ENCODE results near the gene MICAL3.

The MICAL3 gene

GRCh38 chr22:17780741-17781318, 243.5 kb downstream of the MICAL3 start:
- Histone ChIP-seq H3K36me3 (ENCODE audit: insufficient read depth, low read length) (no peaks in the 10 kb centered on the region), H3K9ac (ENCODE audit: low read depth, low read length) (no peak overlapping the region), H3K4me1 (ENCODE audit: insufficient read depth, low read length) (no peaks in the 10 kb centered on the region; the same call in 1 of the 2 replicates), H3K9me3 (ENCODE audit: control insufficient read depth, insufficient read depth, low read length) (no peaks in the 10 kb centered on the region)

- H3K4me1 ChIP-seq (ENCODE audit: insufficient read depth, low read length), result no peaks in the 10 kb centered on the region; the same call in 1 of the 2 replicates
- no peak overlapping the region for H3K9ac ChIP-seq (ENCODE audit: low read depth, low read length)
- no peaks in the 10 kb centered on the region for H3K36me3 ChIP-seq (ENCODE audit: insufficient read depth, low read length)
- H3K9me3 ChIP-seq (ENCODE audit: control insufficient read depth, insufficient read depth, low read length), result no peaks in the 10 kb centered on the region
These were observed 244.1 kb downstream of the MICAL3 start for GRCh38 chr22:17780116-17780740.

- H3K9ac ChIP-seq (ENCODE audit: low read depth, low read length), result no peak overlapping the region
- H3K36me3 ChIP-seq (ENCODE audit: insufficient read depth, low read length), result no peaks in the 10 kb centered on the region
- H3K9me3 ChIP-seq (ENCODE audit: control insufficient read depth, insufficient read depth, low read length), result no peaks in the 10 kb centered on the region
- no peaks in the 10 kb centered on the region; the same call in 1 of the 2 replicates for H3K4me1 ChIP-seq (ENCODE audit: insufficient read depth, low read length)
These were observed 244.9 kb downstream of the MICAL3 start for GRCh38 chr22:17779286-17780115.

- Histone ChIP-seq H3K9ac (ENCODE audit: low read depth, low read length) (no peak overlapping the region), H3K36me3 (ENCODE audit: insufficient read depth, low read length) (no peaks in the 10 kb centered on the region), H3K9me3 (ENCODE audit: control insufficient read depth, insufficient read depth, low read length) (no peaks in the 10 kb centered on the region), H3K4me1 (ENCODE audit: insufficient read depth, low read length) (no peaks in the 10 kb centered on the region; the same call in 1 of the 2 replicates)
These were observed 245.9 kb downstream of the MICAL3 start for GRCh38 chr22:17778412-17778976.

GRCh38 chr22:17777717-17778044, 246.7 kb downstream of the MICAL3 start:
- Histone ChIP-seq H3K9ac (ENCODE audit: low read depth, low read length) (no peak overlapping the region), H3K9me3 (ENCODE audit: control insufficient read depth, insufficient read depth, low read length) (no peaks in the 10 kb centered on the region), H3K36me3 (ENCODE audit: insufficient read depth, low read length) (no peaks in the 10 kb centered on the region), H3K4me1 (ENCODE audit: insufficient read depth, low read length) (peaks cover 8% of the 10 kb centered on the region; the same call in 1 of the 2 replicates)

- no peaks in the 10 kb centered on the region for H3K9me3 ChIP-seq (ENCODE audit: control insufficient read depth, insufficient read depth, low read length)
- peaks cover 12% of the 10 kb centered on the region; the same call in 1 of the 2 replicates for H3K4me1 ChIP-seq (ENCODE audit: insufficient read depth, low read length)
- H3K36me3 ChIP-seq (ENCODE audit: insufficient read depth, low read length), result no peaks in the 10 kb centered on the region
- H3K9ac ChIP-seq (ENCODE audit: low read depth, low read length), result no peak overlapping the region
These were observed 247.2 kb downstream of the MICAL3 start for GRCh38 chr22:17777005-17777716.

GRCh38 chr22:17775781-17776465, 248.4 kb downstream of the MICAL3 start:
- no peaks in the 10 kb centered on the region for H3K9me3 ChIP-seq (ENCODE audit: control insufficient read depth, insufficient read depth, low read length)
- H3K4me1 ChIP-seq (ENCODE audit: insufficient read depth, low read length), result peaks cover 12% of the 10 kb centered on the region; the same call in 1 of the 2 replicates
- H3K9ac ChIP-seq (ENCODE audit: low read depth, low read length), result no peak overlapping the region
- H3K36me3 ChIP-seq (ENCODE audit: insufficient read depth, low read length), result no peaks in the 10 kb centered on the region

- Histone ChIP-seq H3K4me1 (ENCODE audit: insufficient read depth, low read length) (peaks cover 12% of the 10 kb centered on the region; the same call in 1 of the 2 replicates), H3K36me3 (ENCODE audit: insufficient read depth, low read length) (no peaks in the 10 kb centered on the region), H3K9ac (ENCODE audit: low read depth, low read length) (no peak overlapping the region), H3K9me3 (ENCODE audit: control insufficient read depth, insufficient read depth, low read length) (no peaks in the 10 kb centered on the region)
These were observed 249.3 kb downstream of the MICAL3 start for GRCh38 chr22:17774926-17775685.

GRCh38 chr22:17774206-17774925, 250.0 kb downstream of the MICAL3 start, which contains the start of gene BID:
Gene BID, minus strand, starts transcription at chr22:17774469. Its CDS starts 24,353 bp downstream, at chr22:17750116.
- Histone ChIP-seq H3K9me3 (ENCODE audit: control insufficient read depth, insufficient read depth, low read length) (no peaks in the 10 kb centered on the region), H3K9ac (ENCODE audit: low read depth, low read length) (peak within 1 kb of the TSS; percentile 71), H3K4me1 (ENCODE audit: insufficient read depth, low read length) (peaks cover 12% of the 10 kb centered on the region; the same call in 1 of the 2 replicates), H3K36me3 (ENCODE audit: insufficient read depth, low read length) (no peaks in the 10 kb centered on the region)

GRCh38 chr22:17773606-17774205, 250.7 kb downstream of the MICAL3 start:
- peaks cover 12% of the 10 kb centered on the region; the same call in 1 of the 2 replicates for H3K4me1 ChIP-seq (ENCODE audit: insufficient read depth, low read length)
- no peaks in the 10 kb centered on the region for H3K36me3 ChIP-seq (ENCODE audit: insufficient read depth, low read length)
- peak overlapping the region; percentile 71 for H3K9ac ChIP-seq (ENCODE audit: low read depth, low read length)
- no peaks in the 10 kb centered on the region for H3K9me3 ChIP-seq (ENCODE audit: control insufficient read depth, insufficient read depth, low read length)

GRCh38 chr22:17772958-17773605, 251.3 kb downstream of the MICAL3 start:
- H3K4me1 ChIP-seq (ENCODE audit: insufficient read depth, low read length), result peaks cover 12% of the 10 kb centered on the region; the same call in 1 of the 2 replicates
- H3K9me3 ChIP-seq (ENCODE audit: control insufficient read depth, insufficient read depth, low read length), result no peaks in the 10 kb centered on the region
- H3K36me3 ChIP-seq (ENCODE audit: insufficient read depth, low read length), result no peaks in the 10 kb centered on the region
- peak overlapping the region; percentile 71 for H3K9ac ChIP-seq (ENCODE audit: low read depth, low read length)
